Neural progenitor cell (in vitro differentiated cells): ENCODE measurements around the gene LANCL1. TPM values are rescaled to one million over a fixed set of nuclear protein-coding genes. Genes with fewer than 3 reads are reported as not detected.

Experiments
- DNase-seq: peaks from one replicate; pipeline ENCODE4 v3.0.0-alpha.2; 2016; ENCODE audit warnings: low spot score
- H2AFZ ChIP-seq: fragments of 200-600 bp; sonication (generic); replicated peaks from 2 replicates; pipeline ENCODE4 v1.6.1; 2016; ENCODE audit warnings: antibody characterized with exemption
- H3F3A ChIP-seq: fragments of 200-600 bp; sonication (generic); 2 replicates; pipeline ENCODE4 v1.6.1; 2016; ENCODE audit warnings: antibody characterized with exemption, low read depth
- H3K27ac ChIP-seq: fragments of 200-600 bp; sonication (generic); 2 replicates; pipeline ENCODE4 v1.5.1; 2016; ENCODE audit warnings: mild to moderate bottlenecking
- H3K27me3 ChIP-seq: fragments of 200-600 bp; sonication (generic); 2 replicates; pipeline ENCODE4 v1.6.1; 2016; ENCODE audit warnings: mild to moderate bottlenecking, moderate library complexity
- H3K36me3 ChIP-seq: fragments of 200-600 bp; sonication (generic); 2 replicates; pipeline ENCODE4 v1.5.1; 2016
- H3K4me1 ChIP-seq: fragments of 200-600 bp; sonication (generic); 2 replicates; pipeline ENCODE4 v1.6.1; 2016; ENCODE audit warnings: mixed run types
- H3K4me2 ChIP-seq: fragments of 200-600 bp; sonication (generic); 2 replicates; pipeline ENCODE4 v1.6.1; 2016
- H3K4me3 ChIP-seq: fragments of 200-600 bp; sonication (generic); 2 replicates; pipeline ENCODE4 v1.5.1; 2016
- H3K79me2 ChIP-seq: fragments of 200-600 bp; sonication (generic); 2 replicates; pipeline ENCODE4 v1.6.1; 2016; ENCODE audit warnings: low read depth
- H3K9ac ChIP-seq: fragments of 200-600 bp; sonication (generic); 2 replicates; pipeline ENCODE4 v1.6.1; 2016
- H3K9me3 ChIP-seq: fragments of 200-600 bp; sonication (generic); 2 replicates; pipeline ENCODE4 v1.5.1; 2016; ENCODE audit warnings: low read depth
- H4K20me1 ChIP-seq: fragments of 200-600 bp; sonication (generic); 2 replicates; pipeline ENCODE4 v1.6.1; 2016; ENCODE audit warnings: low read depth
- H3K27ac Mint-ChIP-seq: 3 replicates; pipeline ENCODE4 v1.8.0; 2021; ENCODE audit warnings: mixed read lengths
- H3K27me3 Mint-ChIP-seq: 2 replicates; pipeline ENCODE4 v1.8.0; 2022; ENCODE audit warnings: low read depth, mild to moderate bottlenecking, inconsistent platforms, moderate library complexity, mixed read lengths; ENCODE audit not compliant: insufficient read depth
- H3K36me3 Mint-ChIP-seq: 3 replicates; pipeline ENCODE4 v1.8.0; 2021; ENCODE audit warnings: mixed read lengths
- H3K4me1 Mint-ChIP-seq: 3 replicates; pipeline ENCODE4 v1.8.0; 2021; ENCODE audit warnings: mixed read lengths
- H3K4me3 Mint-ChIP-seq: 3 replicates; pipeline ENCODE4 v1.8.0; 2021; ENCODE audit warnings: mild to moderate bottlenecking, moderate library complexity, mixed read lengths
- H3K9me3 Mint-ChIP-seq: 3 replicates; pipeline ENCODE4 v1.8.0; 2020; ENCODE audit warnings: mixed read lengths
- EZH2 ChIP-seq: fragments of 200-600 bp; sonication (generic); IDR thresholded peaks from 2 replicates; pipeline ENCODE4 v1.6.1; 2017; ENCODE audit warnings: antibody characterized with exemption, mild to moderate bottlenecking, moderate library complexity
- EZH2phosphoT487 ChIP-seq: fragments of 200-600 bp; sonication (generic); IDR thresholded peaks from 2 replicates; pipeline ENCODE4 v1.6.1; 2017; ENCODE audit warnings: antibody characterized with exemption
- total RNA-seq: library from RNA; depleted of rRNA; stranded (reverse); fragments of >200 nt; gene quantifications from 2 replicates; pipeline ENCODE4 v1.2.3, GENCODE V29; 2015; ENCODE audit warnings: low replicate concordance
- TF ChIP-seq, protein P1 (sequence below): fragments of 200-600 bp; sonication (generic); IDR thresholded peaks from 2 replicates; pipeline ENCODE4 v1.5.1; 2017; ENCODE audit warnings: antibody characterized with exemption, mild to moderate bottlenecking

Gene LANCL1
- total RNA-seq, 1 donor from 2014 or later, result 122 TPM

DNA sequence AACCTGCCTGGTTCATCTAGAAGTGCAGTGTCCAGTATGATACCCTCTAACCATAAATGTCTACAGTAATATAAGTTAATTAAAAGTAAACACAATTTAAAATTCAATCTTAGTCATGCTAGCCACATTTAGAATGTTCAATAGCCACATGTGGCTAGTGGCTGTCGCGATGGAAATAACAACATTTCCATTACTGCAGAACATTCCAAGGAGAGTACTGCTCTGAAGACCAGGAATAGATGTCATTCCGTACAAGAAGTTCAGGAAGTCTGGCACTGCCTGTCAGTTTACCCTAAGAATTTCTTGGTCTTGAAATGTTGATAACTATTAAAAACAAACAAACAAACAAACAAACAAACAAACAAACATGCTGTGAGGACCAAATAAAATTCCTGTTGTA is 17.2 kb downstream of the LANCL1 start:
- Histone ChIP-seq H3K36me3 (peaks cover 15% of the 10 kb centered on the region), H3K9ac (no peak overlapping the region), H3K4me3 (no peak overlapping the region), H3K27me3 (no peaks in the 10 kb centered on the region), H3K9me3 (no peaks in the 10 kb centered on the region), H3K79me2 (no peaks in the 10 kb centered on the region), H4K20me1 (no peaks in the 10 kb centered on the region), H3F3A (no peaks in the 10 kb centered on the region), H3K4me1 (no peaks in the 10 kb centered on the region), H3K4me2 (no peak overlapping the region), H3K27ac (no peak overlapping the region), H2AFZ (no peak overlapping the region)
- H3K9me3 Mint-ChIP-seq, result no peaks in the 10 kb centered on the region
- H3K4me3 Mint-ChIP-seq, result no peak overlapping the region
- H3K4me1 Mint-ChIP-seq, result no peaks in the 10 kb centered on the region
- H3K27ac Mint-ChIP-seq, result no peak overlapping the region
- H3K36me3 Mint-ChIP-seq, result peaks cover 27% of the 10 kb centered on the region
- H3K27me3 Mint-ChIP-seq, result no peaks in the 10 kb centered on the region
- no peak for DNase-seq
- TF ChIP-seq EZH2 (no peak), EZH2phosphoT487 (no peak)
- TF ChIP-seq, protein P1, sequence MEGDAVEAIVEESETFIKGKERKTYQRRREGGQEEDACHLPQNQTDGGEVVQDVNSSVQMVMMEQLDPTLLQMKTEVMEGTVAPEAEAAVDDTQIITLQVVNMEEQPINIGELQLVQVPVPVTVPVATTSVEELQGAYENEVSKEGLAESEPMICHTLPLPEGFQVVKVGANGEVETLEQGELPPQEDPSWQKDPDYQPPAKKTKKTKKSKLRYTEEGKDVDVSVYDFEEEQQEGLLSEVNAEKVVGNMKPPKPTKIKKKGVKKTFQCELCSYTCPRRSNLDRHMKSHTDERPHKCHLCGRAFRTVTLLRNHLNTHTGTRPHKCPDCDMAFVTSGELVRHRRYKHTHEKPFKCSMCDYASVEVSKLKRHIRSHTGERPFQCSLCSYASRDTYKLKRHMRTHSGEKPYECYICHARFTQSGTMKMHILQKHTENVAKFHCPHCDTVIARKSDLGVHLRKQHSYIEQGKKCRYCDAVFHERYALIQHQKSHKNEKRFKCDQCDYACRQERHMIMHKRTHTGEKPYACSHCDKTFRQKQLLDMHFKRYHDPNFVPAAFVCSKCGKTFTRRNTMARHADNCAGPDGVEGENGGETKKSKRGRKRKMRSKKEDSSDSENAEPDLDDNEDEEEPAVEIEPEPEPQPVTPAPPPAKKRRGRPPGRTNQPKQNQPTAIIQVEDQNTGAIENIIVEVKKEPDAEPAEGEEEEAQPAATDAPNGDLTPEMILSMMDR, result no peak

DNA sequence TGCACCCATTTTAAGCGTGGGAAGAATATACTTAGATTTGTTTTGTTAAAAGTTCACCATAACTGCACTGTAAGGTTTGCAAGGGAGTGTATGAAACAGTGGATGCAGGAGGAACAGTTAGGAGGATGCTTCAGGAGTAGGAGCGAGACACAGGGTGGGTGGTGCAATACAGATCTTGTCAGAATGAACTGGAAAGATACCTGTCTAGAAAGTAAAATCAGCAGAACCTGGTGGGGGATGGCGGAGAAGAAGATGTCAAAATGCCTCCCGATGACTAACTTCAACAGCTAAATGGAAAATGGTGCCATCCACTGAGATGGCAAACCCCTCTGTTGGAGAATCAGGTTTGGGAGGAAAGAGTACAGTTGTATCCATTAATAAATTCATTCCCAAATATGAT is 18.2 kb downstream of the LANCL1 start:
- TF ChIP-seq EZH2phosphoT487, result no peak
- TF ChIP-seq, protein P1, result no peak
- TF ChIP-seq EZH2, result no peak
- Mint-ChIP-seq H3K4me3 (no peak overlapping the region), H3K27ac (no peak overlapping the region), H3K27me3 (no peaks in the 10 kb centered on the region), H3K36me3 (peaks cover 25% of the 10 kb centered on the region), H3K9me3 (no peaks in the 10 kb centered on the region), H3K4me1 (no peaks in the 10 kb centered on the region)
- no peaks in the 10 kb centered on the region for H3F3A ChIP-seq
- H3K4me1 ChIP-seq, result no peaks in the 10 kb centered on the region
- H3K27me3 ChIP-seq, result no peaks in the 10 kb centered on the region
- H3K4me3 ChIP-seq, result no peak overlapping the region
- H3K9ac ChIP-seq, result no peak overlapping the region
- H2AFZ ChIP-seq, result no peak overlapping the region
- H3K36me3 ChIP-seq, result peaks cover 10% of the 10 kb centered on the region
- H4K20me1 ChIP-seq, result no peaks in the 10 kb centered on the region
- no peaks in the 10 kb centered on the region for H3K9me3 ChIP-seq
- H3K27ac ChIP-seq, result no peak overlapping the region
- no peak for DNase-seq
- H3K79me2 ChIP-seq, result no peaks in the 10 kb centered on the region
- H3K4me2 ChIP-seq, result no peak overlapping the region

DNA sequence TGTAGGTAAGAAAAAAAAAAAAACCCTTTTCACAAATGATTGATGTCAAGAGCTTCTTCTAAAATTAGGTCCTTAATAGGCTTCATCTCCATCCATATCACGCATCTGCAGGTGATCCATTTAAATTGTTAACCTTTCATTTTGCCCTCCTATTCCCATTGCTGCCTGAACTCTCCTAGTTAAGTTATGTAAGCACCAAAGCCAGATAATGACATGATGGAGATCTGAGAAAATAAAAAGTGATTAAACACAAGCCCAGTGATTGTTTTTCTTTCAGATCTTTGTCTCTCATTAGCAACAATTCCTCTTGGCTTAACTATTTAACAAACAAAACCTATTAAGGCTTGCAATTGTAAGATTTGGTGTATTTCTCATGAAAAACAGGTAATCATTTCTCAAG is 20.0 kb downstream of the LANCL1 start:
- H3K4me2 ChIP-seq, result no peak overlapping the region
- TF ChIP-seq, protein P1, result no peak
- no peak for TF ChIP-seq EZH2phosphoT487
- no peak for TF ChIP-seq EZH2
- no peaks in the 10 kb centered on the region for H3K4me1 Mint-ChIP-seq
- H3K36me3 Mint-ChIP-seq, result peaks cover 31% of the 10 kb centered on the region
- H3F3A ChIP-seq, result no peaks in the 10 kb centered on the region
- H3K9me3 ChIP-seq, result no peaks in the 10 kb centered on the region
- no peak overlapping the region for H3K27ac Mint-ChIP-seq
- no peak overlapping the region for H3K9ac ChIP-seq
- peaks cover under 1% of the 10 kb centered on the region for H3K79me2 ChIP-seq
- no peak for DNase-seq
- H2AFZ ChIP-seq, result no peak overlapping the region
- H3K4me1 ChIP-seq, result no peaks in the 10 kb centered on the region
- H3K4me3 Mint-ChIP-seq, result no peak overlapping the region
- no peaks in the 10 kb centered on the region for H3K27me3 Mint-ChIP-seq
- H3K36me3 ChIP-seq, result peaks cover 10% of the 10 kb centered on the region
- H3K9me3 Mint-ChIP-seq, result no peaks in the 10 kb centered on the region
- H3K27me3 ChIP-seq, result no peaks in the 10 kb centered on the region
- H3K4me3 ChIP-seq, result no peak overlapping the region
- H4K20me1 ChIP-seq, result no peaks in the 10 kb centered on the region
- no peak overlapping the region for H3K27ac ChIP-seq
